Caco-2 (cell line): ENCODE results near the gene PAM. TPM values are rescaled to one million over a fixed set of nuclear protein-coding genes. Genes with fewer than 3 reads are reported as not detected.

Experiments used
- BruUV-seq: library from RNA; stranded (reverse); fragments of 400-500 nt; replicated peaks from 2 replicates; lab custom pipeline; 2021; lab: Mats Ljungman, UMichigan
- CTCF ChIA-PET: fragments of 300-600 bp; sonication (Branson Sonifier 250); formaldehyde crosslinking; loops from one replicate; lab custom pipeline; 2022; ENCODE audit warnings: antibody characterized with exemption; lab: Charles Lee
- POLR2A ChIA-PET: fragments of 300-600 bp; sonication (Branson Sonifier 250); formaldehyde crosslinking; loops from one replicate; lab custom pipeline; 2022; ENCODE audit warnings: antibody characterized with exemption; lab: Charles Lee
- DNase-seq, 2 experiments: peaks; one replicate each; pipeline versions ENCODE4 v3.0.0 to v3.0.0-alpha.2; 2020 to 2022
- H3K27me3 ChIP-seq: replicated peaks from 2 replicates; pipeline ENCODE4 v1.6.0; 2011; ENCODE audit warnings: low read length; ENCODE audit not compliant: control insufficient read depth, insufficient read depth
- H3K36me3 ChIP-seq: 2 replicates; pipeline ENCODE4 v1.5.1; 2011; ENCODE audit warnings: low read length; ENCODE audit not compliant: control insufficient read depth, insufficient read depth
- H3K4me1 ChIP-seq: fragments of 250-450 bp; sonication (Bioruptor Pico); 2 replicates; pipeline ENCODE4 v1.5.1; 2020; ENCODE audit warnings: mild to moderate bottlenecking
- H3K4me3 ChIP-seq: 2 replicates; pipeline ENCODE4 v1.5.1; 2011; ENCODE audit warnings: low read depth, mild to moderate bottlenecking, control low read depth, low read length
- H3K9me3 ChIP-seq: fragments of 250-450 bp; sonication (Bioruptor Pico); 2 replicates; pipeline ENCODE4 v1.5.1; 2020; ENCODE audit warnings: mild to moderate bottlenecking, moderate library complexity
- H3K27ac Mint-ChIP-seq: one replicate; pipeline ENCODE4 v1.8.0; 2022; ENCODE audit warnings: mixed read lengths; ENCODE audit not compliant: unreplicated experiment
- H3K27me3 Mint-ChIP-seq: one replicate; pipeline ENCODE4 v1.8.0; 2022; ENCODE audit warnings: mixed read lengths; ENCODE audit not compliant: insufficient read depth, unreplicated experiment
- H3K36me3 Mint-ChIP-seq: one replicate; pipeline ENCODE4 v1.8.0; 2022; ENCODE audit warnings: mild to moderate bottlenecking, mixed read lengths; ENCODE audit not compliant: insufficient read depth, unreplicated experiment
- H3K4me1 Mint-ChIP-seq: one replicate; pipeline ENCODE4 v1.8.0; 2022; ENCODE audit warnings: low read depth, mixed read lengths; ENCODE audit not compliant: unreplicated experiment
- H3K4me3 Mint-ChIP-seq: one replicate; pipeline ENCODE4 v1.8.0; 2022; ENCODE audit warnings: mild to moderate bottlenecking, moderate library complexity, mixed read lengths; ENCODE audit not compliant: unreplicated experiment
- H3K9me3 Mint-ChIP-seq: one replicate; pipeline ENCODE4 v1.8.0; 2022; ENCODE audit warnings: mixed read lengths; ENCODE audit not compliant: unreplicated experiment
- intact Hi-C: fragments of 100-400 bp; cut with micrococcal nuclease; formaldehyde crosslinking; loops from one replicate; pipeline ENCODE4 v1.10.0; 2022; ENCODE audit not compliant: unreplicated experiment
- total RNA-seq: library from RNA; stranded (reverse); gene quantifications from 2 replicates; pipeline ENCODE4 v1.2.3, GENCODE V29; 2022
- TF ChIP-seq, protein P1 (sequence below), 2 experiments: fragments of 200-600 bp in 1 of 2; IDR thresholded peaks; 1 replicate in 1 of 2; 2 replicates in 1 of 2; pipeline versions ENCODE4 v1.5.1 to v1.8.0; 2011 to 2022; ENCODE audit warnings: antibody characterized with exemption in 1 of 2, control low read depth in 1 of 2, inconsistent platforms in 1 of 2, low read depth in 1 of 2, low read length in 1 of 2, mild to moderate bottlenecking in 1 of 2, moderate library complexity in 1 of 2; ENCODE audit not compliant: insufficient read depth in 1 of 2, severe bottlenecking in 1 of 2, unreplicated experiment in 1 of 2

PAM gene
- total RNA-seq, 1 experiment from 2014 or later: 48.0 TPM

DNA sequence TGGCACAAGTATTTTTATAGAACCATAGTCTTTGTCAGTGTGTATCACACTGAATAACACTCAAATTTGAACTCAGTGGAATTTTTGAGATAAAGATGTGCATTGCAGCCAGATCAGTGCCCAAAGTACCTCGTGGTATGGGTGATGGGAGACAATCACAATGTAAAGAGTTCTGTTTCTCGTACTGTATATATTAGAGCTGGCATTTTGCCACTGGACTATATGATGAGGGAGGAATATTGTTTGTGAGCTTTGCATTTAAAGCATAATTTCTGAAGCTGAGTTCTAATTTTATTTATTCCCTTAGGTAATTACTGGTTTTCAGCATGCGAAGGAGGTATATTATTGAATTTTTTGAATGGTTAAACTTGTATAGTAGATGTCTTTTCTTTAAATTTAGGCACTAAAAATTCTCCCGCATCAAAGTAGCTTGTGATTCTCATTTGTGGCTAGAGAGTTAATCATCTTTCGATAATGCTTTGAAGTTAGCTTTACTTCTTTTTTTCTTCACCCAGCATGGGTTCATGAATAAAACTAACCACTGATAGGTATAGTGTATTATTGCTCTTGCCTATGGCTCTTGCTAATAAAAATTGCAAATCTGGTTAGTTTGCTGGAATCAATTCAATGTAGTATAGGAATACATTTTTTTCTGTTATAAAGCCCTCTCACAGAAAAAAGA is 43.1 kb downstream of the PAM start:
- H3K27ac Mint-ChIP-seq: no peak overlapping the region
- Histone ChIP-seq H3K9me3 (no peaks in the 10 kb centered on the region), H3K27me3 (no peaks in the 10 kb centered on the region), H3K36me3 (no peaks in the 10 kb centered on the region), H3K4me3 (no peak overlapping the region), H3K4me1 (peaks cover 22% of the 10 kb centered on the region)
- no peaks in the 10 kb centered on the region for H3K9me3 Mint-ChIP-seq
- ChIA-PET POLR2A (interaction anchor here (0.6 kb wide), 1 partner anchor 460 kb away, joined by 16 read pairs; the partner anchor contains the start of gene MACIR), CTCF (no interaction called here)
- TF ChIP-seq, protein P1, sequence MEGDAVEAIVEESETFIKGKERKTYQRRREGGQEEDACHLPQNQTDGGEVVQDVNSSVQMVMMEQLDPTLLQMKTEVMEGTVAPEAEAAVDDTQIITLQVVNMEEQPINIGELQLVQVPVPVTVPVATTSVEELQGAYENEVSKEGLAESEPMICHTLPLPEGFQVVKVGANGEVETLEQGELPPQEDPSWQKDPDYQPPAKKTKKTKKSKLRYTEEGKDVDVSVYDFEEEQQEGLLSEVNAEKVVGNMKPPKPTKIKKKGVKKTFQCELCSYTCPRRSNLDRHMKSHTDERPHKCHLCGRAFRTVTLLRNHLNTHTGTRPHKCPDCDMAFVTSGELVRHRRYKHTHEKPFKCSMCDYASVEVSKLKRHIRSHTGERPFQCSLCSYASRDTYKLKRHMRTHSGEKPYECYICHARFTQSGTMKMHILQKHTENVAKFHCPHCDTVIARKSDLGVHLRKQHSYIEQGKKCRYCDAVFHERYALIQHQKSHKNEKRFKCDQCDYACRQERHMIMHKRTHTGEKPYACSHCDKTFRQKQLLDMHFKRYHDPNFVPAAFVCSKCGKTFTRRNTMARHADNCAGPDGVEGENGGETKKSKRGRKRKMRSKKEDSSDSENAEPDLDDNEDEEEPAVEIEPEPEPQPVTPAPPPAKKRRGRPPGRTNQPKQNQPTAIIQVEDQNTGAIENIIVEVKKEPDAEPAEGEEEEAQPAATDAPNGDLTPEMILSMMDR (IDR thresholded peaks at IDR 0.05; ENCODE audit: insufficient read depth in 1 of 2, low read depth in 1 of 2, low read length in 1 of 2, severe bottlenecking in 1 of 2, unreplicated experiment in 1 of 2): no peak
- no peak overlapping the region for H3K4me3 Mint-ChIP-seq
- no TSS peak for BruUV-seq
- H3K4me1 Mint-ChIP-seq: peaks cover 6% of the 10 kb centered on the region
- intact Hi-C loops: no loop called here
- H3K27me3 Mint-ChIP-seq: no peaks in the 10 kb centered on the region
- no peak for DNase-seq
- no peaks in the 10 kb centered on the region for H3K36me3 Mint-ChIP-seq

DNA sequence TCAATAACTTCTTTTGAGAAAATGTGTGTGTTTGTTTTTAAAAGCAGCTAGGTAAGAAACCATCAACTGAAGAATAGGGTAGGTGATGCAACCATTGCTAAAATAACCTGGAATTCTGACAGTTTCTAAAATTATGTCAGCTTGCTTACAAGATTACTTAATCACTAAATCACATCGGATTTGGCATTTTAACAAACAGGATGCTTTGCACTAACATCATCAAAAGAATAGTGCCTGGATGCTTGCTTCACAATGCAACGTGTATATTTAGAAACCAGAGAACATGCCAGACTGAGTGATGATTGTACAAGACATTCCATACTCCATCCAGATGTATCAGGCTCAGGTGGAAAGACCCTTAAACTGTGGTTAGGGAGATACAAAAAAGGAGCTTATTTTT is 43.9 kb downstream of the PAM start:
- no peaks in the 10 kb centered on the region for H3K36me3 ChIP-seq
- Mint-ChIP-seq H3K4me3 (no peak overlapping the region), H3K27me3 (no peaks in the 10 kb centered on the region), H3K4me1 (peaks cover 6% of the 10 kb centered on the region), H3K27ac (no peak overlapping the region), H3K9me3 (no peaks in the 10 kb centered on the region), H3K36me3 (no peaks in the 10 kb centered on the region)
- H3K27me3 ChIP-seq: no peaks in the 10 kb centered on the region
- ChIA-PET POLR2A (no interaction called here), CTCF (no interaction called here)
- TF ChIP-seq, protein P1 (IDR thresholded peaks at IDR 0.05; ENCODE audit: insufficient read depth in 1 of 2, low read depth in 1 of 2, low read length in 1 of 2, severe bottlenecking in 1 of 2, unreplicated experiment in 1 of 2): no peak
- H3K4me3 ChIP-seq: no peak overlapping the region
- no peaks in the 10 kb centered on the region for H3K9me3 ChIP-seq
- no TSS peak for BruUV-seq
- intact Hi-C loops: no loop called here
- DNase-seq: no peak
- peaks cover 22% of the 10 kb centered on the region for H3K4me1 ChIP-seq

DNA sequence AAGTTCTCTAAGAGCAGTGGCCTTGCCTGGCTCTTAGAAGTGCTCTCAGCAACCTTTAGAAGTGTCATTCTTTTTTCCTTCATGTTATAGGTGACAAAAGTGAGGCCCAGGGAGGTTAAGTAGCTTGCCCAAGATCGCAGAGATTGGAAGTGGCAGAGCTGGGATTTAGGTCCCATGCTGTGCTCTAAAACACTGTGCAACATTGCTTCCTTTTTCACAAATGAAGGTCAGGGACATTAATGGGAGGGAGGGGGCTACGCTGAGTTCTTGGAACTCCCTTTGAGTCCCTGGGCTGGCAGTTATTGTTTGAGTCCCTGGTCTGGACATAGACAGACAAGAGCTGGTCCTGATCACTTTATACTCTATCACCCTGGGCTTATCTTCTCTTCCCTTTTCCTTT is 45.3 kb downstream of the PAM start:
- Mint-ChIP-seq H3K4me1 (peaks cover 6% of the 10 kb centered on the region), H3K4me3 (no peak overlapping the region), H3K27me3 (no peaks in the 10 kb centered on the region), H3K36me3 (no peaks in the 10 kb centered on the region), H3K9me3 (no peaks in the 10 kb centered on the region), H3K27ac (no peak overlapping the region)
- ChIA-PET POLR2A (no interaction called here), CTCF (no interaction called here)
- H3K9me3 ChIP-seq: no peaks in the 10 kb centered on the region
- no peaks in the 10 kb centered on the region for H3K27me3 ChIP-seq
- no peak for DNase-seq
- H3K4me3 ChIP-seq: no peak overlapping the region
- BruUV-seq: no TSS peak
- H3K4me1 ChIP-seq: peaks cover 16% of the 10 kb centered on the region
- TF ChIP-seq, protein P1 (IDR thresholded peaks at IDR 0.05; ENCODE audit: insufficient read depth in 1 of 2, low read depth in 1 of 2, low read length in 1 of 2, severe bottlenecking in 1 of 2, unreplicated experiment in 1 of 2): no peak
- intact Hi-C loops: no loop called here
- H3K36me3 ChIP-seq: no peaks in the 10 kb centered on the region
